GM18511 (cell line): ENCODE data around the gene GCDH.
A peak's percentile ranks its signal among the peaks of the same experiment; 100 is the strongest.
"Not testable (repeated sequence)": the region's sequence is repeated elsewhere in the genome, so short reads cannot be mapped to it uniquely, and the experiment has no call there.

Source experiments
- ATAC-seq: cut with Tn5 transposase; IDR thresholded peaks from one replicate; pipeline ENCODE4 v1.9.1; 2021; ENCODE audit warnings: mild to moderate bottlenecking, moderate library complexity; ENCODE audit not compliant: unreplicated experiment

Gene GCDH

GRCh38 chr19:12890787-12891552 lies at the start of gene GCDH:
TSS of gene GCDH (plus strand) at chr19:12891160. CDS start at chr19:12891305, 145 bp downstream.
- ATAC-seq: peak; percentile 97

GRCh38 chr19:12842511-12842910 lies 48.4 kb upstream of the GCDH start:
- no peak for ATAC-seq

- ATAC-seq: no peak
Observed at GRCh38 chr19:12843328-12843727, 47.6 kb upstream of the GCDH start.

GRCh38 chr19:12843999-12844732 lies 46.8 kb upstream of the GCDH start:
- ATAC-seq: no peak

- ATAC-seq: not testable (repeated sequence)
Observed at GRCh38 chr19:12846613-12847012, 44.3 kb upstream of the GCDH start.

GRCh38 chr19:12847159-12848139 lies 43.5 kb upstream of the GCDH start:
- ATAC-seq: no peak

GRCh38 chr19:12856653-12857052 lies 34.3 kb upstream of the GCDH start:
- no peak for ATAC-seq

GRCh38 chr19:12858041-12858928 lies 32.7 kb upstream of the GCDH start:
- ATAC-seq: no peak

GRCh38 chr19:12859546-12859945 lies 31.4 kb upstream of the GCDH start:
- no peak for ATAC-seq

- no peak for ATAC-seq
Observed at GRCh38 chr19:12864143-12864542, 26.8 kb upstream of the GCDH start.

- ATAC-seq: no peak
Observed at GRCh38 chr19:12864721-12865715, 25.9 kb upstream of the GCDH start.

- ATAC-seq: no peak
Observed at GRCh38 chr19:12865746-12866415, 25.1 kb upstream of the GCDH start.

GRCh38 chr19:12866416-12867119 lies 24.4 kb upstream of the GCDH start:
- ATAC-seq: no peak

- ATAC-seq: peak; percentile 52
Observed at GRCh38 chr19:12867120-12868099, 23.6 kb upstream of the GCDH start.

GRCh38 chr19:12868540-12869112 lies 22.3 kb upstream of the GCDH start:
- no peak for ATAC-seq

GRCh38 chr19:12871681-12872080 lies 19.3 kb upstream of the GCDH start:
- ATAC-seq: no peak
